ENCODE data around the gene SPOPL. TPM values are rescaled to one million over a fixed set of nuclear protein-coding genes. Genes with fewer than 3 reads are reported as not detected.
"Not testable (repeated sequence)": the region's sequence is repeated elsewhere in the genome, so short reads cannot be mapped to it uniquely, and the experiment has no call there.

Gene SPOPL
- total RNA-seq, 1 experiment from 2014 or later = 13.6 TPM

- H3K4me2 ChIP-seq (ENCODE audit: insufficient read depth, insufficient read length, low read length) = no peak overlapping the region
- no peak overlapping the region for H4K5ac ChIP-seq (ENCODE audit: insufficient read length, low read depth, low read length)
- no peak for TF ChIP-seq CTCF (conservative IDR thresholded peaks at IDR 0.05)
- no peak overlapping the region for H4K8ac ChIP-seq (replicated peaks; ENCODE audit: insufficient read length, low read depth, low read length)
- H2BK120ac ChIP-seq (ENCODE audit: low read depth, low read length, poor library complexity, severe bottlenecking) = no peak overlapping the region
- H2BK12ac ChIP-seq (ENCODE audit: insufficient read length, low read depth, low read length) = no peak overlapping the region
- Mint-ChIP-seq H3K36me3 (ENCODE audit: insufficient read depth in 1 of 3, low read depth in 3 of 3) (peaks cover 0 to 6% (median 0%) of the 10 kb centered on the region in 3 experiments; a peak in 1 of 7 replicates), H3K4me3 (no peak overlapping the region), H3K4me1 (peaks cover 5 to 6% of the 10 kb centered on the region in 2 experiments; a peak in 2 of 4 replicates), H3K9me3 (no peaks in the 10 kb centered on the region), H3K27ac (peak overlapping the region in 1 of 3 experiments; percentile 37; a peak in 3 of 7 replicates), H3K27me3 (ENCODE audit: low read depth) (no peaks in the 10 kb centered on the region)
- H3K23me2 ChIP-seq (ENCODE audit: insufficient read length, low read depth, low read length, poor library complexity, severe bottlenecking) = no peaks in the 10 kb centered on the region
- no peaks in the 10 kb centered on the region for H3K79me1 ChIP-seq (ENCODE audit: insufficient read depth, low read depth, low read length, poor library complexity, severe bottlenecking)
- H3K56ac ChIP-seq (ENCODE audit: insufficient read length, low read depth, low read length) = no peak overlapping the region
- no peak overlapping the region for H3K18ac ChIP-seq (ENCODE audit: insufficient read length, low read depth, low read length)
- no peaks in the 10 kb centered on the region for H3K9me3 ChIP-seq (ENCODE audit: control insufficient read depth, low read depth, low read length)
- H3K4ac ChIP-seq (ENCODE audit: low read depth, low read length) = no peak overlapping the region
- DNase-seq = no peak
- H3K79me2 ChIP-seq (ENCODE audit: insufficient read depth, low read length) = no peaks in the 10 kb centered on the region
- H3T11ph ChIP-seq (ENCODE audit: low read length) = no peak overlapping the region
- H3K14ac ChIP-seq (ENCODE audit: insufficient read depth, low read length) = no peak overlapping the region
- no peak overlapping the region for H2BK15ac ChIP-seq (ENCODE audit: low read depth, low read length)
- H3K4me1 ChIP-seq (ENCODE audit: insufficient read depth, low read length) = no peaks in the 10 kb centered on the region
- no peak overlapping the region for H4K91ac ChIP-seq (ENCODE audit: insufficient read length, low read depth, low read length)
- H2BK20ac ChIP-seq (ENCODE audit: low read depth, low read length, poor library complexity, severe bottlenecking) = no peak overlapping the region
- H2BK5ac ChIP-seq (ENCODE audit: insufficient read length, low read length) = no peak overlapping the region
- H4K20me1 ChIP-seq (ENCODE audit: control insufficient read depth, insufficient read depth, insufficient read length) = no peaks in the 10 kb centered on the region
- H3K27ac ChIP-seq (ENCODE audit: insufficient read length, low read depth, low read length) = no peak overlapping the region
- no peak overlapping the region for H2AFZ ChIP-seq (ENCODE audit: low read length)
- no peaks in the 10 kb centered on the region for H3K27me3 ChIP-seq (ENCODE audit: insufficient read depth, low read length)
- no CpG with 5 or more reads among the region's 2 CpGs for WGBS (ENCODE audit: extremely low coverage, insufficient read length, low lambda C conversion rate)
- H2AK5ac ChIP-seq (ENCODE audit: insufficient read length, low read length) = no peak overlapping the region
- H3K23ac ChIP-seq (ENCODE audit: insufficient read length, low read depth, low read length) = no peak overlapping the region
- H3K9ac ChIP-seq (ENCODE audit: extremely low read depth, insufficient read length, low read length) = no peak overlapping the region
Measured at GRCh38 chr2:138455691-138456090, 45.9 kb upstream of the SPOPL start.

- not testable (repeated sequence) for H3K23ac ChIP-seq (ENCODE audit: insufficient read length, low read depth, low read length); H3K79me2 ChIP-seq (ENCODE audit: insufficient read depth, low read length); H3K14ac ChIP-seq (ENCODE audit: insufficient read depth, low read length); H3K23me2 ChIP-seq (ENCODE audit: insufficient read length, low read depth, low read length, poor library complexity, severe bottlenecking); H3K4me2 ChIP-seq (ENCODE audit: insufficient read depth, insufficient read length, low read length); DNase-seq; H2BK120ac ChIP-seq (ENCODE audit: low read depth, low read length, poor library complexity, severe bottlenecking); H3K56ac ChIP-seq (ENCODE audit: insufficient read length, low read depth, low read length); H3K4me3 Mint-ChIP-seq; H2BK5ac ChIP-seq (ENCODE audit: insufficient read length, low read length); H3K4ac ChIP-seq (ENCODE audit: low read depth, low read length); H3K27me3 ChIP-seq (ENCODE audit: insufficient read depth, low read length); H3K18ac ChIP-seq (ENCODE audit: insufficient read length, low read depth, low read length); H3K4me1 ChIP-seq (ENCODE audit: insufficient read depth, low read length); H3K79me1 ChIP-seq (ENCODE audit: insufficient read depth, low read depth, low read length, poor library complexity, severe bottlenecking); H2BK12ac ChIP-seq (ENCODE audit: insufficient read length, low read depth, low read length); H3K9me3 ChIP-seq (ENCODE audit: control insufficient read depth, low read depth, low read length); H4K20me1 ChIP-seq (ENCODE audit: control insufficient read depth, insufficient read depth, insufficient read length); H4K91ac ChIP-seq (ENCODE audit: insufficient read length, low read depth, low read length); H3K27ac Mint-ChIP-seq; H3T11ph ChIP-seq (ENCODE audit: low read length); H3K27ac ChIP-seq (ENCODE audit: insufficient read length, low read depth, low read length); H2AFZ ChIP-seq (ENCODE audit: low read length); H2BK15ac ChIP-seq (ENCODE audit: low read depth, low read length); H4K5ac ChIP-seq (ENCODE audit: insufficient read length, low read depth, low read length); H2BK20ac ChIP-seq (ENCODE audit: low read depth, low read length, poor library complexity, severe bottlenecking); H3K27me3 Mint-ChIP-seq (ENCODE audit: low read depth); H3K9ac ChIP-seq (ENCODE audit: extremely low read depth, insufficient read length, low read length); H4K8ac ChIP-seq (replicated peaks; ENCODE audit: insufficient read length, low read depth, low read length); H3K4me1 Mint-ChIP-seq; H2AK5ac ChIP-seq (ENCODE audit: insufficient read length, low read length)
- no CpG with 5 or more reads among the region's 3 CpGs for WGBS (ENCODE audit: extremely low coverage, insufficient read length, low lambda C conversion rate)
- H3K9me3 Mint-ChIP-seq = peaks cover 20 to 24% of the 10 kb centered on the region in 2 experiments
- H3K36me3 Mint-ChIP-seq (ENCODE audit: insufficient read depth in 1 of 3, low read depth in 3 of 3) = peaks cover 0 to 14% (median 12%) of the 10 kb centered on the region in 3 experiments; a peak in 6 of 7 replicates
Measured at GRCh38 chr2:138462689-138463088, 38.9 kb upstream of the SPOPL start.
